Activated T-helper 2 cell treated with anti-CD3 and anti-CD28 coated beads, Interferon-gamma antibody, Interleukin-2, Interleukin-4, amounts not matched to agents 10 μg/mL and 5 μg/mL and 100 μg/mL, durations not matched to agents 14 hours and 24 hours and 36 hours (primary cell): ENCODE results near the gene DRD3. TPM values are rescaled to one million over a fixed set of nuclear protein-coding genes. Genes with fewer than 3 reads are reported as not detected.

Experiments
- DNase-seq: peaks from one replicate; pipeline ENCODE4 v3.0.0; 2021; ENCODE audit warnings: low spot score
- H3K27ac Mint-ChIP-seq: one replicate; pipeline ENCODE4 v1.8.0; 2021; ENCODE audit warnings: mixed read lengths
- H3K27me3 Mint-ChIP-seq: one replicate; pipeline ENCODE4 v1.8.0; 2021; ENCODE audit warnings: low read depth, mixed read lengths
- H3K36me3 Mint-ChIP-seq: one replicate; pipeline ENCODE4 v1.8.0; 2021; ENCODE audit warnings: low read depth, mixed read lengths
- H3K4me1 Mint-ChIP-seq: one replicate; pipeline ENCODE4 v1.8.0; 2021; ENCODE audit warnings: low read depth, mixed read lengths
- H3K4me3 Mint-ChIP-seq: one replicate; pipeline ENCODE4 v1.8.0; 2021; ENCODE audit warnings: low read depth, mild to moderate bottlenecking, moderate library complexity, mixed read lengths
- H3K9me3 Mint-ChIP-seq: one replicate; pipeline ENCODE4 v1.8.0; 2021; ENCODE audit warnings: mixed read lengths
- intact Hi-C: fragments of 100-400 bp; cut with micrococcal nuclease; formaldehyde crosslinking; loops from one replicate; pipeline ENCODE4 v1.15.1; 2023
- total RNA-seq: library from RNA; stranded (reverse); gene quantifications from 2 replicates; pipeline ENCODE4 v1.2.3, GENCODE V29; 2022

DRD3 gene
- total RNA-seq, 1 donor from 2014 or later: 0.11 TPM

DNA sequence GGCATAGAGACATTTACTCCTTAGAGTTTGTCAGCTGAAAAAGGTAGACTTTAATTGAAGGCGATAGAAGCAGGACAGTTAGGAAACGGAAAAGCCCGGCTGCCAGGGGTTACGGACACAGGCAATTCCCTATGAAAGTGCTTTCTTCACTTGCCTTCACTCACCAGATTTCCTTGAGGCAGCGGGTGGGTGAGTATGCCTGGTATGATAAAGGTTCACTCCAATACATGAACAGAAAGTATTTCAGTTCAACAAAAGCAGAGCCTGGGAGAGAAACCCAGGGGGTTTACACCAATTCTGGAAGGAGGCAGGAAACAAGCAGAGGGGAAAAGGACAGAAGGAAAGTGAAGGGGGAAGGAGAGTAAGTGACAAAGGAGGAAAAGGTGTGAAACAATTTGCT lies 68.4 kb downstream of the DRD3 start:
- no peak overlapping the region for H3K27ac Mint-ChIP-seq
- no peaks in the 10 kb centered on the region for H3K9me3 Mint-ChIP-seq
- H3K4me3 Mint-ChIP-seq: no peak overlapping the region
- no peak for DNase-seq
- intact Hi-C loops: no loop called here
- H3K36me3 Mint-ChIP-seq: no peaks in the 10 kb centered on the region
- no peaks in the 10 kb centered on the region for H3K4me1 Mint-ChIP-seq
- H3K27me3 Mint-ChIP-seq: peaks cover 20% of the 10 kb centered on the region

DNA sequence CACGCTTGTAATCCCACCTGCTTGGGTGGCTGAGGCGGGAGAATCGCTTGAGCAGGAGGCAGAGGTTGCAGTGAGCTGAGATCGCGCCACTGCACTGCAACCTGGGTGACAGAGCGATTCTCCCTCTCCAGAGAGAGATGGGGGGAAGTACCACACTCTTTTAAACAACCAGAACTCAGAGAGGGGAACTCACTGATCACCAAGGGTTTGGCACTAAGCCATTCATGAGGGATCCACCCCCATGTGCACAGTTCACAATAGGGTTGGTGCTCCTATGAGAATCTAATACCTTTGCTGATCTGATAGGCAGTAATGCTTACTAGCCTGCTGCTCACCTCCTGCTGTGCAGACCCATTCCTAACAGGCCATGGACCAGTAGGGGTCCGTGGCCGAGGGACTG lies 70.7 kb downstream of the DRD3 start:
- DNase-seq: no peak
- Mint-ChIP-seq H3K4me3 (no peak overlapping the region), H3K27me3 (peaks cover 20% of the 10 kb centered on the region), H3K27ac (no peak overlapping the region), H3K36me3 (no peaks in the 10 kb centered on the region), H3K9me3 (no peaks in the 10 kb centered on the region), H3K4me1 (no peaks in the 10 kb centered on the region)
- intact Hi-C loops: no loop called here

DNA sequence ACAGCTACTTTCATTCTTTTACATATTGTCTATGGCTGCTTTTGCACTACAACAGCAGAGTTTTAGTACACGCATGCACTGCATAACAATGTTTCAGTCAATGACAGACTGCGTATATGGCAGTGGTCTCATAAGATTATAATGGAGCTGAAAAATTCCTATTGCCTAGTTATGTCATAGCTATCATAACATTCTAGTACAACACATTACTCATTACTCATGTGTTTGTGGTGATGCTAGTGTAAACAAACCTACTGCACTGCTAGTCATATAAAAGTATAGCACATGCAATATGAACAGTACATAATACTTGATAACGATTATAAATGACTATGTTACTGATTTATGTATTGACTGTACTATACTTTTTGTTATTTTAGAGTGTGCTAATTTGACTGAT lies 74.4 kb downstream of the DRD3 start:
- DNase-seq: no peak
- H3K9me3 Mint-ChIP-seq: no peaks in the 10 kb centered on the region
- no peak overlapping the region for H3K27ac Mint-ChIP-seq
- H3K27me3 Mint-ChIP-seq: peaks cover 8% of the 10 kb centered on the region
- H3K4me3 Mint-ChIP-seq: no peak overlapping the region
- intact Hi-C loops: no loop called here
- H3K36me3 Mint-ChIP-seq: no peaks in the 10 kb centered on the region
- H3K4me1 Mint-ChIP-seq: no peaks in the 10 kb centered on the region

DNA sequence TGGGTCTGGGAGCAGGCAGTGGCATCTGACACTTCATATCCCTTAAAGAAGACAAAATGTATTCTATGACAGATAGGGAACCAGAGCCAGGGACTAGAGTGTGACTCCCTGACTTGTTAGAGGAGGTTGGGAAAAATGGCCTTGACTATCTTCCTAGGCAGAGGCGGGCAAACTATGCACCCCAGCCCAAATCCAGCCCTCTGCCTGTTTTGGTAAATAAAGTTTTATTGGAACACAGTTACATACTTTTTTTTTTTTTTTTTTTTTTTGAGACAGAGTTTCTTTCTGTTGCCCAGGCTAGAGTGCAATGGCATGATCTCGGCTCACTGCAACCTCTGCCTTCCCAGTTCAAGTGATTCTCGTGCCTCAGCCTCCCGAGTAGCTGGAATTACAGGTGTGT lies 75.0 kb downstream of the DRD3 start:
- H3K27me3 Mint-ChIP-seq: peaks cover 6% of the 10 kb centered on the region
- DNase-seq: no peak
- no peaks in the 10 kb centered on the region for H3K4me1 Mint-ChIP-seq
- intact Hi-C loops: no loop called here
- H3K4me3 Mint-ChIP-seq: no peak overlapping the region
- H3K9me3 Mint-ChIP-seq: no peaks in the 10 kb centered on the region
- no peaks in the 10 kb centered on the region for H3K36me3 Mint-ChIP-seq
- no peak overlapping the region for H3K27ac Mint-ChIP-seq

DNA sequence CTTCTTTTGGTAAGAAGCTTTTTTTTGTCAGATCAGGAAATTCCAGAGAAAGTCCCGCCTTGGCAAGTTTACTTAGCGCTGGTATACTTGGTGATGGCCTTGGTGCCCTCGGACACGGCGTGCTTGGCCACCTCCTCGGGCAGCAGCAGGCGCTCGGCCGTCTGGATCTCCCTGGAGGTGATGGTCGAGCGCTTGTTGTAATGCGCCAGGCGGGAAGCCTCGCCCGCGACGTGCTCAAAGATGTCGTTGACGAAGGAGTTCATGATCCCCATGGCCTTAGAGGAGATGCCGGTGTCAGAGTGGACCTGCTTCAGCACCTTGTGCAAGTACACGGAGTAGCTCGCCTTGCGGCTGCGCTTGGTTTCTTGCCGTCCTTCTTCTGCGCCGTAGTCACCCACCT lies 75.7 kb downstream of the DRD3 start:
- H3K4me1 Mint-ChIP-seq: no peaks in the 10 kb centered on the region
- H3K27ac Mint-ChIP-seq: no peak overlapping the region
- no peaks in the 10 kb centered on the region for H3K9me3 Mint-ChIP-seq
- H3K27me3 Mint-ChIP-seq: peaks cover 6% of the 10 kb centered on the region
- H3K36me3 Mint-ChIP-seq: no peaks in the 10 kb centered on the region
- intact Hi-C loops: no loop called here
- no peak overlapping the region for H3K4me3 Mint-ChIP-seq
- no peak for DNase-seq

DNA sequence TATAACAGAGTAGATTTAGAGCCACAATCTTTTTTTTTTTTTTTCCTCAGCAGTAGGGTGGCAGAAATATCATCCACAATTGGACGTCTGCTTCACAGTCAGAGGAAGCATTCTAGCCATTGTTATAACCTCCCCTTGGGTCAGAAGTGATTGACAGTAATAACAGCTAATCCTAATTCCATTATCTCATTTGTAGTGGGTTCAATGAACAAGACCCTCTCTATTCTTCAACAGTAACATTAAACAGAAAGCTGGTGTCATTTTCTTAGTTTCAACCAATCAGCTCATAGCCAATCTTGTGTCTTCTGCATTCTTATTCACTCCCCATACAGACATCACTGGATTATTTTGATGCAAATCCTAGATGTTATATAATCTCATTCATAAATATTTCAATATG lies 77.8 kb downstream of the DRD3 start:
- Mint-ChIP-seq H3K9me3 (no peaks in the 10 kb centered on the region), H3K27ac (no peak overlapping the region), H3K27me3 (peaks cover 5% of the 10 kb centered on the region), H3K36me3 (no peaks in the 10 kb centered on the region), H3K4me3 (no peak overlapping the region), H3K4me1 (no peaks in the 10 kb centered on the region)
- DNase-seq: no peak
- intact Hi-C loops: no loop called here

DNA sequence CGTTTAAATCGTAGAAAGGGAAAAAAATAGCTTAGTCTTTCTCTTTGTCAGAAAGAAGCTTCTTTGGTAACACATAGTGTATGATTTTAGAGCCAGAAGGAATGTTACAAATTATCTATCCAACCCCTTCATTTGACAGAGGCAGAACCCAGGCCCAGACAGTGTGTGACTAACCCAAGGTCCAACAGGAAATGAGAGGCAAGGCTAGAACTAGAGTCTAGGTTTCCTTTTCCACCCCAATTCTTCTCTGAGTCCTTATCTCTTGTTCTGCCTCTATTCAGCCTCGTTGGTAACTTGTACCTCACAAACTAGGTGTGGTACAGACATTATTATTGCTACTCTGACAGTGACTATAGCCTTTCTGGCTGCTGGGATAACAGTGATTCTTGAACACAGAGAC lies 83.1 kb downstream of the DRD3 start:
- no peaks in the 10 kb centered on the region for H3K9me3 Mint-ChIP-seq
- H3K36me3 Mint-ChIP-seq: no peaks in the 10 kb centered on the region
- DNase-seq: no peak
- peaks cover 1% of the 10 kb centered on the region for H3K4me1 Mint-ChIP-seq
- H3K4me3 Mint-ChIP-seq: no peak overlapping the region
- H3K27ac Mint-ChIP-seq: no peak overlapping the region
- peaks cover 10% of the 10 kb centered on the region for H3K27me3 Mint-ChIP-seq
- intact Hi-C loops: no loop called here

DNA sequence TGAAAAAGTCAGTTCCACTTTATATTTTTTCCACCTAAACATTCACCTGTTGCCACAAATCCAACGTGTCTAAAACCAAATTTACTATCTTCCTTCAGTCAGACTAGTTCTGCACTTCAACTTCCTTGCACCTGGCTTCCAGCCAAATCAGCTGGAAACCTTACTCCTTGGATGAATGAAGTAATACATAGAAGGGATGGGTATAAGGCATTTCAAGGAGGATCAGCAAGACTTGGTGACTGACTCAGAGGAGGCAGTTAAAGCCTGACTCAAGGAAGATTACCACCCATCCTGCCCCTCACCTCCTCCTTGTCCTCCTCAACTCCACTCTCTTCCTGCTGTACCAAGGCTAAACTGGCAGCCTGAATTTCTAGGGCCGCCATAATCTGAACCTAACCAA lies 85.3 kb downstream of the DRD3 start:
- intact Hi-C loops: no loop called here
- H3K4me1 Mint-ChIP-seq: peaks cover 1% of the 10 kb centered on the region
- no peak overlapping the region for H3K27ac Mint-ChIP-seq
- DNase-seq: no peak
- H3K4me3 Mint-ChIP-seq: no peak overlapping the region
- H3K9me3 Mint-ChIP-seq: no peaks in the 10 kb centered on the region
- H3K27me3 Mint-ChIP-seq: peaks cover 10% of the 10 kb centered on the region
- H3K36me3 Mint-ChIP-seq: no peaks in the 10 kb centered on the region

DNA sequence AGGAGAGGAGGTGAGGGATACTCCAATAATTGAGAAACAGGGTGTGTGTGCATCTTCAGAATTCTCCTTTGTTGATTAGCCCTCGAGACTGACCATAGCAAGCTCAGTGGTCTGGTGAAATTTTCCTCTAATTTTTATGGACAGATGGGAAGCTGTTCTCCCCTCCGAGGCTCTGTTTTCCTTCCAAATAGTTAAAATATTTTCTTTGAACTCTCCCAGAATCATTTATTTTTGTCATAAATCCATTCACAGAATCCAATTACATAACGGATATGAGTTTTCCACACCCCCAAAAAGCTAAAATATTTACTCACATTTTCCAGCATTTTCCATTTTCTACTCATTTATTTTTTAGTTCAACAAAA lies 85.9 kb downstream of the DRD3 start:
- H3K27me3 Mint-ChIP-seq: peaks cover 10% of the 10 kb centered on the region
- no peaks in the 10 kb centered on the region for H3K9me3 Mint-ChIP-seq
- intact Hi-C loops: no loop called here
- no peak overlapping the region for H3K4me3 Mint-ChIP-seq
- peaks cover 1% of the 10 kb centered on the region for H3K4me1 Mint-ChIP-seq
- no peak for DNase-seq
- H3K27ac Mint-ChIP-seq: no peak overlapping the region
- H3K36me3 Mint-ChIP-seq: peaks cover under 1% of the 10 kb centered on the region

DNA sequence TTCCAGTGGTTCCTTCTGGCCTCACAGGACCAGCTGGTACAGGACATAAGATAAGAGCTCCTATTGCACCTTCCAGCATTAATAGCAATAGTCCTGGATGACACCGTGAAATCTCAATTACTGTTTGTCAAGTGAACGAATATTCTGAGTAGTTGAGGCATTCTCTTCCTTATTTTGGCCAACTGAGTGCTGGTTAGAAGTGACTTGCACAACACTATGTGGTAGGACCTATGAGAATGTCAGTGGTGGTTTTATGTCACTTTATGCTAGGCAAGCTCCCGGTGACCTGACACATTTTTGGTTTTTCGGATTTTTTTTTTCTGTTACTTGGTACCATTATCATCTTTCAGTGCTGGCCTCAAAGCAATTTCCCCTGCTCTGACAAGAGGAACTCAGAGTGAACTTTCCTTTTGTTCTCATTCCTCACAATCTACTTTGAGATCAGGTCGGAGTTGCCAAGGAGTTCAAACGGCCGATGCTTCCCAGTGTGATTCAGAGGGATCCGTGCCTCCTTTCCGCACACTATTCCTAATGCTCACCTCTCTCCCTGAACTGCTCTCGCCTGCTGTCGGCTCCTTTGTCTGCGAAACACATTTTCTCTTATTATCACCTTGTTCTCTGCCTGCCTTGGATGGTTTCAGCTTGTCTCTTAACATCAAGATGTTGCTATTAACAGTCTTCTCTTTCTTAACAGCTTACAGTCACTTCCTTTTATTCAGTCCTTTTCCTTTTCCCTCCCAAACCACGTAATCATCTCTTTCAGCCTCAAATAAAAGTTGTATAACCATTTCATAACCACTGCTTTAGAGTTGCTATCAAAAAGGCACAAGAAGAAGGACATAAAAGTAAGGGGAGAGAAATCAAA lies 86.5 kb downstream of the DRD3 start:
- Mint-ChIP-seq H3K9me3 (no peaks in the 10 kb centered on the region), H3K36me3 (peaks cover 7% of the 10 kb centered on the region), H3K4me3 (no peak overlapping the region), H3K27me3 (peaks cover 10% of the 10 kb centered on the region), H3K4me1 (peaks cover 1% of the 10 kb centered on the region), H3K27ac (no peak overlapping the region)
- DNase-seq: no peak
- intact Hi-C loops: no loop called here

DNA sequence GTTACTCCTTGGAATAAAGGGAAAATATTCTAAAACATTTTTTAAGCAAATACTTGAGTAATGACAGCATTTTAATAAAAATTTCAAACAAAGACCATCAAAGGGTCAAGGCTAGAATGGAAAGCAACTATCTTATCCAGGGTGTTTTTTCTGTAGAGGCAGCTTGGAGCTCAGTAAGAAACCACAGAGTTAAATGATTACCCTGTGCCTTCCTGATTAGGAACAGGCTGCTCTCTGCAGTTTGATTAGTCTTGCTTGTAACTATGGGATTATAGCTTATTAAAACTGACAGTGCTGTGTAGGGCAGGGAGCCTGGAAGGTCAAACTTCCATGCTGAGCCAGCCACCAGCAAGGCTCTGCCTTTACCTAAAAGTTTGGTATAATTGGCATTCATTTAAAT lies 89.2 kb downstream of the DRD3 start:
- no peaks in the 10 kb centered on the region for H3K9me3 Mint-ChIP-seq
- no peak overlapping the region for H3K4me3 Mint-ChIP-seq
- peaks cover 1% of the 10 kb centered on the region for H3K4me1 Mint-ChIP-seq
- intact Hi-C loops: no loop called here
- H3K36me3 Mint-ChIP-seq: peaks cover 30% of the 10 kb centered on the region
- DNase-seq: no peak
- H3K27ac Mint-ChIP-seq: no peak overlapping the region
- H3K27me3 Mint-ChIP-seq: peaks cover 10% of the 10 kb centered on the region

DNA sequence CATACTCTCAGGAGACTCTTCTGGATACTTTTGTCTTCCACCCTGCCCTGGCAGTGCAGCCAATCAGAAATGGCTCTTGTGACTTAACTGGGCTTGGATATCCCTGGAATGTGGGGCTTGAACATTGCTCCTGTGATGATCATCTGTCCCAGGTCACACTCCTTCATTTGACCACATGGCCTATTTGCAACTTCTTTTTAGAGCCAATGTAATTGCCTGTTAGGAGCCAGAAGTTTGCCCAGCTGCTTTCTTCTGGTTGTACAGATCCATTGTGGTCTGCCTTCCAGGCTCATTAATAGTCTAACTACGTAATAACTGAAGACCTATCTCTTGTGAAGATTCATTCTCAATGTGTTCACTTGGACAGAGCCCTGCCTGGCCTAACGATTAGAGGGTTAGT lies 92.5 kb downstream of the DRD3 start:
- H3K4me1 Mint-ChIP-seq: no peaks in the 10 kb centered on the region
- H3K27me3 Mint-ChIP-seq: no peaks in the 10 kb centered on the region
- intact Hi-C loops: no loop called here
- H3K27ac Mint-ChIP-seq: no peak overlapping the region
- DNase-seq: no peak
- H3K36me3 Mint-ChIP-seq: peaks cover 57% of the 10 kb centered on the region
- H3K4me3 Mint-ChIP-seq: no peak overlapping the region
- no peaks in the 10 kb centered on the region for H3K9me3 Mint-ChIP-seq

DNA sequence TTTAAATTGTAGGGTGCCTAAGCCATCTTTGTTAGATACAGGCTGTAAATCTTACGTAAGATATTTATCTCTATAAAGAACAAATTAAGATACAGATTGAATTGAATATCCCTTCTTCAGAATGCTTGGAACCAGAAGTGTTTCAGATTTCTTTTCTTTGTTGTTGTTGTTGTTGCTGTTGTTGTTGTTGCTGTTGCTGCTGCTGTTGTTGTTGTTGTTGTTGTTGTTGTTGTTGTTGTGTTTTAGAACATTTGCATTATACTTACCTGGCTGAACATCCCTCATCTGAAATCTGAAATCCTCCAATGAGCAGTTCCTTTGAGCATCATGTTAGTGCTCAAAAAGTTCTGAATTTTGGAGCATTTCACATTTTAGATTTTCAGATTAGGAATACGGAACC lies 95.7 kb downstream of the DRD3 start:
- intact Hi-C loops: no loop called here

DNA sequence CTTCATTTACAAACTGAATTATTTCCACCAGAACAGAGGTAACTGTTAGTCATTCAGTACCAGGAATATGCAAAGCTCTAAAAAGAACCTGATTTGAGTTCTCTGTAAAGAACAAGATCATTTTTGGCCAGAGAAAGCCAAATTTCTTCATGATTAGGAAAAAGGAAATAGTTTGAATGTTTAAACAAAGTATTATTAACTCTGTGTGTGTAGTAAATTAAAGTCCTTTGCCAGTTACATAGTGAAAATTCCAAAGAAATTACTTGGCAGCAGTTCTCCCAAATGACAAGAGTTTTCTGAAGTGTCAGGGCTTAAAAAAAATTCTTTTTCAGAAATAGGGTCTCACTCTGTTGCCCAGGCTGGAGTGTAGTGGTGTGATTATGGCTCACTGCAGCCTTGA lies 97.8 kb downstream of the DRD3 start:
- Mint-ChIP-seq H3K4me1 (no peaks in the 10 kb centered on the region), H3K9me3 (no peaks in the 10 kb centered on the region), H3K4me3 (no peak overlapping the region), H3K36me3 (peaks cover 80% of the 10 kb centered on the region), H3K27ac (no peak overlapping the region), H3K27me3 (no peaks in the 10 kb centered on the region)
- no peak for DNase-seq
- intact Hi-C loops: no loop called here

More for the DNA sequence above, 95.7 kb downstream of the DRD3 start:
- no peaks in the 10 kb centered on the region for H3K4me1 Mint-ChIP-seq
- H3K9me3 Mint-ChIP-seq: no peaks in the 10 kb centered on the region
- peaks cover 81% of the 10 kb centered on the region for H3K36me3 Mint-ChIP-seq
- H3K27me3 Mint-ChIP-seq: no peaks in the 10 kb centered on the region
- no peak for DNase-seq
- H3K4me3 Mint-ChIP-seq: no peak overlapping the region
- H3K27ac Mint-ChIP-seq: no peak overlapping the region
